H1 (cell line): ENCODE results near the gene STK11IP. TPM values are rescaled to one million over a fixed set of nuclear protein-coding genes. Genes with fewer than 3 reads are reported as not detected.

Source experiments
- BACH1 ChIP-seq: IDR thresholded peaks from 2 replicates; pipeline ENCODE4 v1.6.1; 2012; ENCODE audit warnings: low read length, improper control_type of control experiment
- CHD2 ChIP-seq: IDR thresholded peaks from 2 replicates; pipeline ENCODE4 v1.6.1; 2012; ENCODE audit warnings: low read length, improper control_type of control experiment
- SIRT6 ChIP-seq: IDR thresholded peaks from one replicate; pipeline ENCODE4 v1.7.1; 2012; ENCODE audit warnings: low read length, inconsistent platforms
- polyA plus RNA-seq, 7 experiments: library from polyadenylated mRNA; depleted of rRNA in 3 of 7; stranded (reverse) in 5 of 7; unstranded in 2 of 7; fragments of >200 nt in 5 of 7; fragments of 200-250 nt in 2 of 7; gene quantifications; 1 replicate in 5 of 7; 2 replicates in 1 of 7; 4 replicates in 1 of 7; pipeline versions ENCODE4 v1.2.1 to v1.2.3, GENCODE V29; 2011 to 2013; ENCODE audit warnings: missing spikeins in 2 of 7, mixed read lengths in 2 of 7
- total RNA-seq: library from RNA; stranded (reverse); fragmentation: NEBNext Ultra II Directional; extraction: Animal tissue kit (Norgen Biotek cat#: 25700); gene quantifications from 2 replicates; pipeline ENCODE4 v1.2.1, GENCODE V29; 2021

STK11IP gene
- total and polyA plus RNA-seq, 2 of the 8 experiments (the other 6 are each of a cell fraction or from before 2014, with no cell fraction given) = 18.5 to 29.6 TPM

DNA sequence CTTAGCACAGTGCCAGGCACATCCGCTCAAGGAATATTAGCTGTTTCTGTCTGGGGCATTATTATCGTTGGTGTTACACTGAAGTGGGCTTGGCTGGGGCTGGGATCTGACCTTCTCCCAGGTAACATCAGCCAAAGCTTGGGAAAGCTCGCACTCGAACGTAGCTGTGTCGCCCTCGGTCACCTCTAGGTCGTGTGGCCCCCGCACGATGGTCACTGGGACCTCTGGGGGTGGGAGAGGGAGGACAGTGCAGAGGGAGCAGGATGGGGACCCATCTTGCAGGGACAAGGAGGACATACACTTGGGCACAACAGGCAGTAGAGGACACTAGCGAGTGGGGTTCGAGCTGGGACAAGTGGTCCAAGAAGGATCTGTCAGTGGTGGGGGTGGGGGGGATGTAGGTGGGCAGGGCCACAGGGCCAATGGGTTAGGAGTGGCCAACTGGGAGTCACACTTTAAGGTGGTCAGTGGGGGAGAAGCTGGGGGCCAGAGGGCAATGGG, 44.1 kb upstream of the STK11IP start (continued):
- no peak for TF ChIP-seq CHD2
- TF ChIP-seq BACH1 = no peak
- no peak for TF ChIP-seq SIRT6
